DND-41 (cell line): ENCODE results near the gene PCAT6.

Source experiments
- CTCF ChIP-seq: IDR thresholded peaks from 2 replicates; pipeline ENCODE4 v1.5.1; 2012; ENCODE audit warnings: borderline replicate concordance, low read length, moderate library complexity, mild to moderate bottlenecking; ENCODE audit not compliant: poor library complexity, severe bottlenecking; ENCODE audit errors: extremely low read depth
- EZH2 ChIP-seq: IDR thresholded peaks from 3 replicates; pipeline ENCODE4 v1.6.1; 2012; ENCODE audit warnings: borderline replicate concordance, low read depth, mild to moderate bottlenecking, moderate library complexity, low read length, inconsistent platforms; ENCODE audit not compliant: severe bottlenecking

DNA sequence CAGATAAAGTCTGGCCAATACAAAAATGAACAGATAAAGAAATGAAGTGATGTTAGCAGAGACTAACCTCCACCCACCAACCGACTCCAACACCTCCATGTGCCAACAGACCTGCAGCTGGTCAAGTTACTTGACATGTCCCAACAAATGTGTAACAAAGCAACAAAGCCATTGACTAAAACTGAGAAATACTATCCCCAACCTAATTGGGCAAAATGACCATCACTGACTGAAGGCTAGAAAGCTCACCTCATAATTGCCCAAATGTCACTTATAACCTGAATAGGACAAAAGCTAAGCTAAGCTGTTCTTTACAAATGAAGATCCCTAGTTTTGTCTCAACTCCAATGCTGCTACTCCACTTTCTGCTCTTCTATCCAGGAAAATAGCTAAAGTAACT, 10.0 kb upstream of the PCAT6 start:
- no peak for TF ChIP-seq CTCF
- no peak for TF ChIP-seq EZH2
